NCI-H524 treated with DMSO at 0.1 percent for 48 hours (cell line): Measurements from ENCODE around the gene RBM20.
"Not testable (repeated sequence)": the region's sequence is repeated elsewhere in the genome, so short reads cannot be mapped to it uniquely, and the experiment has no call there.

Experiments used
- DNase-seq: peaks from one replicate; lab custom pipeline; 2025; lab: John Stamatoyannopoulos, UW

The RBM20 gene

DNA sequence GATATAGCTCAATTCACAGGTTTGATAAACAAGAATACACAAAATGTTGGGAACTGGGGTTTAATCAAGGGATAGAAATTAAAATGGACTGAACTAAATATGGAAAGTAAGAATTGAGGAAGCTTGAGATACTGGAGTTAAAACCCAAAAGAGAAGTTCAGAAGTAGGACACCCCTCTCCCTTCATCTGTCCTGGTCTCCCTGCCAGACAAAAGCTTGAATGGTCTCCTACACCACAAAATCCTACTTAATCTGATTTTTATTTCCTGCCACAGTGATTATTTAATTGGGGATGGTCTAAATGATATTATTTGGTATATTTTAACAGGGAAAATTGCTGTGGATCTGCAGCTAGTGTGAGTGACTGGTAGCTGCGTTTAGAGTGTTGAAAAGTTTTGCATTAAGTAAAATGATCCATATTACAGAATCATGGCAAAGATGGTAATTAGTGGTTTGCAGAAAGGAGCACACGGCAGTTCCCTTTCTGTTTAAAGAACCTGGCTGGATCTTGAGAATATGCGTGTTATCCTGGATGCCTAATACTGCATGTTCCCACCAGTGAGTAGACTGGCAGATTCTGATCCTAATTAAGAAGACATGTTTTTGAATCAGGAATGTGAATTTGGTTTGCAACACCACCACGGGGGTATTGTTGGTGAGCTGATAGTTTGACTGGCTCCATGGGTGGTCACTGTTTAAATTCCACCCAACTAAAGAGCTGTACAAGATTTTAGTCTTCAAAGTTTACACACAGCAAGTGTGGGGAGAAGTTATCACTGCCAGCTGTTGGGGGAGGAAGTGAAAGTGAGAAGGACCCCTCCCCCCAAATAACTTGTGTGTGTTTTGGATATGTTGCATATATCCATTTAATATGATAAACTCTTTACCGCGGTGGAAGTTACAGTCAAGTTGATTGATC, 5.5 kb downstream of the RBM20 start:
- no peak for DNase-seq

GRCh38 chr10:110650265-110650668, 6.1 kb downstream of the RBM20 start:
- no peak for DNase-seq

DNA sequence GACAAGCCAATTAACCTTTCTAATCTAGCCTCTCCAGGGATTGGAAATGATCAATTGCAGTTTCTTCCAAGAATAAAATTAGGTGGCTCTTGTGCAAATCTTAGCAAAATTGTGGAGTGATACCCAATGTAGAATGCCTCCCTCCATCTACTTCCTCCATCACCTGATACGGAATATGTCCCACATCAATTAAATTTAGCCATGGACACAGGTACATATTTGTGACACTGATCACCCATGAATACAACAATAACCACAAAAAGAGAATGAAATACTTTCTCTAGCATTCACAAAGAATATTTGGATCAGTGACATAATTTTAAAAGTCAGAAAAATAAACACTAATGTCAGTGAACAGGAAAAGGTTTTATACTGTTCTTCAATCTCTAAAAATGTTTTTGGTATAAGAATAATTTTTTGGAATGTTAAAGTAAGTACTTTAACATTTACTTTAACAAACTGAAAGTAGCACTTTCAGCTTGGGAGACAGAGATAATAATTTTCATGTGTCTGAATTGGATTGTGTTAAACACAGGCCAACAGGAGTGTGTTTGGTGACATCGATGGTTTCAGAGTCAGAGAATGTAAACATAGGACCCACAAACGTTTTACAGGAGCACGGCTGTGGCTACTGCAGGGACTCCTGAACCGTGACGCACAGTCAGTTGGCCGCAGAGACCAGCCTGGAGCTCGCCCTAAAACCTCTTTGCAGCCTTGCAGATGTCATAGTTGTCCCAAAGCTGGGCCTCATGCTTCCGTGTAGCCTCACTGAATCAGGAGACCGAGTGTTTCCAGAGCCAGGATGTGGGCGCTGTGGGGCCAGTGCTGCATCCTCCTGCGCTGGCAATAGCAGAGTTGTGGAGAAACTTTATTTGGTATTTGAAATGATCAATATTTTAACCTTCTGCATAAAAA, 7.2 kb downstream of the RBM20 start:
- DNase-seq = no peak

DNA sequence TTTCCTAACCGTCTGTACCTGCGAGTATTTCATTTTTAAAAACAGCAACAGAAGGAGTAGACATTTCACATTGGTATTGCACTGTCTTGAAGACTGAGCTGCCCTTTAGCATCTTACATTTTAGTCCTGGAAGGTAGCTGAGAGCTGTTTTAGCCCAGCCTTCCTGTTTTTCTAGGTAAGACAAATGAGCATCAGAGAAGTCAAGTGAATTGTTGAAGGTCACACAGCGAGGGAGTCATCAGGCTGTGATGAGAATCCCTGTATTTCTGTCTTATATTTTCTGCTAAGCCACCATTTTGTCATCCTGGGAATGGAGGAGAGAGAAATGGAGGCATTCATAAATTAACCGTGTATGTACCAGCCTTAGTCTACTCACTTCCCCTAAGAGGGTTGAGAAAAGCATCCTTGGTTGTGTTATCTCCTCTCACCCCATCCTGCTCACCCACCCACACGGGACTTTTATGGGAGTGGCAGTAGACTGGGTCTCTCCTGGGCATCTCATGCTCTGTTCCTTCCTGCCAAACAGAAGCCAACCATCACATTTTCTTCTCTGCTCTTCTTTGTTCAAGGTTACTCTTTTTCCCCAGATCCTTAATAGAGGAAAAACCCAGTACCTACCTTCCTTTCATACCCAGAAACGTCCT, 8.5 kb downstream of the RBM20 start:
- no peak for DNase-seq

DNA sequence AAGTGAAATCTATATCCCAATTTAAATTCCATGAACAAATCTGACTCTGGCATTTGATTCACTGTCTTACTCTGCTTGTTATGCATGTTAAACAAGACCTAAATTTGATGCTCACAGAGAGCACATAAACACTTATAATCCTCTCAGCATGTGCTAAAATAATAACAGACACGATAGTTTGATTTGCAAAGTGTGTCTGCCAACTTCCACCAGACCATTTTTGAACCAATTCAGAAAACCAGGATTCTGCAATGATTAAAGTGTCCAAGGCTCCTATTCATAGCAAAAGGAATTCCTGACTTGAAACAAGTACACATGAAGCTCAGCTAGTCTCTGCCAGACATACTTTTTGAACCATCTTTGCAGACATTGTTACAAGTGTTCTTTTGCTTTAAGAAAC, 11.2 kb downstream of the RBM20 start:
- no peak for DNase-seq

DNA sequence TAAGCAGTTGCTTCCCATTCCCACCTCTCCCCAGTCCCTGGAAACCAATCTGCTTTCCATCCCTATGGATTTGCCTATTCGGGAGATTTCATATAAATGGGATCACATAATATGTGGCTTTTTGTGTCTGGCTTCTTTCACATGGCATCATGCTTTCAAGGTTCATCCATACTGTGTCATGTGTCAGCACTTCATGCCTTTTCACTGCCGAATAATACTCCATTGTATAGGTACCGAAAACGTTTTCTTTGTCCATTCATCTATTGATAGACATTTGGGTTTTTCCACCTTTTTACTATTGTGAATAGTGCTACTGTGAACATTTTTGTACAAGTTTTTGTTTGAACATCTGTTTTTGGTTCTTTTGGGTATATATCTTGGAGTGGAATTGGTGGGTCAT, 12.5 kb downstream of the RBM20 start:
- DNase-seq = no peak

GRCh38 chr10:110657973-110658691, 14.0 kb downstream of the RBM20 start:
- DNase-seq = no peak

- no peak for DNase-seq
Measured at GRCh38 chr10:110659558-110659957, 15.4 kb downstream of the RBM20 start.

DNA sequence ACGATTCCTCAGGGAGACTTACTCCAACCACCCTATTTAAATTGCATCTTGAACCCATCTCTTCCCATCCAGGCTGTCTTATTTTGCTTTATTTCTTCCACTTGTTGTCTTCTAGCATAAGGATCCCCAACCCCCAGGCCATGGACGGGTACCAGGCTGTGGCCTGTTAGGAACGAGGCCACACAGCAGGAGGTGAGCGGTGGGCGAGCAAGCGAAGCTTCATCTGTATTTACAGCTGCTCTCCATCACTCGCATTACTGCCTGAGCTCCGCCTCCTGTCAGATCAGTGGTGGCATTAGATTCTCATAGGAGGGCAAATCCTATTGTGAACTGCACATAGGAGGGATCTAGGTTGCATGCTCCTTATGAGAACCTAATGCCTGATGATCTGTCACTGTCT, 16.2 kb downstream of the RBM20 start:
- DNase-seq = not testable (repeated sequence)

DNA sequence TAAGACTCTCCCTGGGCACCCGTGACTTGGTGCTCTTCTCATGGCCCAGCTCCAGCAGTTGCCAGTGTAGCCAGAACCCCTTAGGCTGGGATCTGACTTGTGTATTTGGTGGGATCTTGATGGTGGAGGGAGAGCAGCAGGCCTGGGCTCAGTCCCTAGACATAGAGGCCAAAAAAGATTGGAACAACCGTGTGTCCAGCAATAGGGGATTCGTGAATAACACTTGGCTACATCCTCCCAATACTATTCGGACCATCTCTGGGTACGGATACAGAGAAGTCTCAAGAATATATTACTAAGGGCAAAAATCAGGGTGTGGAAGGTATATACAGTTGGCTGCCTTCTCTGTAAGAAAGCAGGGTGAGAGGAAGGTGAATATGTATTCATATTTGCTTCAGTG, 17.2 kb downstream of the RBM20 start:
- no peak for DNase-seq

- no peak for DNase-seq
Measured at GRCh38 chr10:110664483-110665420, 20.6 kb downstream of the RBM20 start.

DNA sequence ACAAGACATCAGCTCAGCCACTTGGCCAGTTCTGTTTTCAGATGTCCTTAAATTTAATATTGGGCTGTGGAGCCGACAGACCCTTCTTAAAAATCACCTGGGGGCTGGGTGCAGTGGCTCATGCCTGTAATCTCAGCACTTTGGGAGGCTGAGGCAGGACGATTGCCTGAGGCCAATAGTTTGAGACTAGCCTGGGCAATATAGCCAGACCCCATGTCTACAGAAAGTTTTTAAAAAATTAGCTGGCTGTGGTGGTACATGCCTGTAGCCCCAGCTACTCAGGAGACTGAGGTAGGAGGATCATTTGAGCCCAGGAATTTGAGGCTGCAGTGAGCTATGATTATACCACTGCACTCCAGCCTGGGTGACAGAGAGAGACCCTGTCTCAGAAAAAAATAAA, 22.1 kb downstream of the RBM20 start:
- DNase-seq = not testable (repeated sequence)

- DNase-seq = no peak
Measured at GRCh38 chr10:110666673-110667072, 22.5 kb downstream of the RBM20 start.

DNA sequence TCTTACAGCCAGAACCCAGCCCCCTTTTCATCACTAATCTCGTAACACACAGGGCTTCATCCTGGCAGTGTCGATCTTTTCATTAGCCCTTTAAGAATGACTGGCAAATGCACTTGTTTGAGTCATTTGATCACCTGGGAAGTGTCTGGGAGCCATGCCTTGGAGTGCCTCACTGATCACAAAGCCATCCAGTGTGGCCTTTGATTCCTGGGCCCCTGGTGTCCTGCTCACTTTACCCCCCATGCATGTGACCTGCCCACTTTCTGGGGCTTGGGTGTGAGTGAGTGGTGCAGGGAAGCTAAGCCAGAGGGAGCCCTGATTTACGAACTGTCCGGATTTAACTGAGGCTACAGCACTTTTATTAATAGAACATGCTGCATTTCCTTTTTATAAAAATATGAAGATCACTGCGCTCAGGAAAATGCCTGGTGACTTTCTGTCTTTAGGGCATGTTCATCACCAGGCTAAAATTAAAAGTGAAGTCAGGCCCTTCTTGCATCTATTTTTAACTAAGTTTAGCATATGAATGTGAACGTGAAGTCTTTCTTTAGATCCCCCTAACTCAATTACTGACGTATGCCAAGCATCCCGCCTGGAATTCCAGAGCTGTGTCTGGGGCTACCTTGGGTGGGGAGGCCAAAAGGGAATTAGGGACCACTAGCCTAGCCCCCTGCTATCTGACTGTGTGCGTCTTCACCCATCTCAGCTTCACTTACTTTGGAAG, 23.6 kb downstream of the RBM20 start:
- no peak for DNase-seq

DNA sequence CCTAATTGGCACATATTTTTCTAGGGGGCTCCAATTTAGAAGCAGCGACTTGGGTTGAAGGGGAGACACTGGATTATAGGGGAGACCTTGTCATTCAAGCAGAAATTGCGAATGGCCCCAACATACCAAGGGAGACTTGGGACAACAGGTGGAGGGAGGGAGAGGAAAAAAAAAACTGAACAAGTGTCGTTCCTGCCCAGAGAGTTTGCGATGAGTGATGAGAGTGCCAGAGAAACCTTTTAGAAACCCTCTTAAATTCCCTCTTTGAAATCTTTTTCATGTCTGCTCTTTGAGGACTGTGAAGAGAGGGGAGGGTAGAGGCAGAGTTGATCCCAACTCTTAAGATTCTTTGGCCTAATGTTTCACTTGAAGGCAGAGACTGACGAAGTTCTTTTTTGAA, 24.3 kb downstream of the RBM20 start:
- no peak for DNase-seq

- no peak for DNase-seq
Measured at GRCh38 chr10:110670335-110670734, 26.2 kb downstream of the RBM20 start.

- no peak for DNase-seq
Measured at GRCh38 chr10:110671788-110672579, 27.8 kb downstream of the RBM20 start.

DNA sequence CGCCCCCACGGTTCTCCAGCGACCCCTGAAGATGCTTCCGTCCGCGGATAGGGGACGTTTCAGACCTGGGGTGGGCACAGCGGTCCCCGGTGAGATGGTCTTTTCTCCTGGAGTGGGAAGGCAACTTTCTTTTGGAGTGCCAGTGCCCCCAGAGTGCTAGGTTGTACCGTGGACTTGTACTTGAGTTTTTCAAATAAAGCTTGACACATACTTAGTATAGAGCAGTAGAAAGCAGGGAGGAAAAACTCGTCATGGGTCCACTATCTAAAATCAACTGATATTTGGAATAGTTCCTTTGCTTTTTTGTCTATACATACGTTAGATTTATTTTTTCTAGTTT, 28.4 kb downstream of the RBM20 start:
- DNase-seq = no peak

DNA sequence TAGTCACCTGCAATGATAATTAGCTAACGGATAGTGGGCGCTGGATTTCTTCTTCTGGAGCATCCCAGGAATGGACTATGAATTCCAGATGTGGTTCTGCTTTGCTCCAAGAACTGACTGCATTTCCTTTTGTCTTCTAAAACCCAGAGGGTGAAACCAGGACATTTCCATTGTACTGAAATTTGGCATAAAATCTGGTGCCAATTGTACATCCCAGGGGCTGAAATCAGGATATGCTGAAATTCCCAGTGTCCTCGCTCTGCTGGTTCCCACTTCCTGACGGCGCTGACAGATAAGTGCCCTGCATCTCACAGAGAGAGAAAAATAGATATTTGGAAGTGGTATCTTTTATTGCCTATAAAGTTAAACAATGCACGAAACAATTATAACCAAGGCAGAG, 31.9 kb downstream of the RBM20 start:
- DNase-seq = no peak
